K562 treated with DMSO at 1 percent for 24 hours (cell line): ENCODE measurements around the gene SNTN. TPM values are rescaled to one million over a fixed set of nuclear protein-coding genes. Genes with fewer than 3 reads are reported as not detected.

Experiments used
- total RNA-seq: library from RNA; unstranded; fragments of 300-600 nt; gene quantifications from 2 replicates; pipeline ENCODE4 v1.2.3, GENCODE V29; 2022; ENCODE audit warnings: low read depth; ENCODE audit not compliant: insufficient read depth

SNTN gene
- total RNA-seq: not detected in 2 replicates

GRCh38 chr3:63652066-63652725 is at the start of gene SNTN:
Gene SNTN, plus strand, starts transcription at chr3:63652675. Its CDS starts 13 bp downstream, at chr3:63652688.

Other genes with a start within 250 kb of the SNTN start
- not detected in 2 replicates for gene C3orf49, start 166.6 kb downstream of the SNTN start, total RNA-seq
- 28.5 and 30.8 TPM in 2 replicates for gene THOC7, start 211.1 kb downstream of the SNTN start, total RNA-seq
- 4.7 and 6.3 TPM in 2 replicates for gene ATXN7, start 211.2 kb downstream of the SNTN start, total RNA-seq